NCI-H128 (cell line): Measurements from ENCODE around the gene FOXP4.

Source experiments
- DNase-seq: peaks from one replicate; lab custom pipeline; 2025; ENCODE audit not compliant: unreplicated experiment; lab: John Stamatoyannopoulos, UW

The FOXP4 gene

DNA sequence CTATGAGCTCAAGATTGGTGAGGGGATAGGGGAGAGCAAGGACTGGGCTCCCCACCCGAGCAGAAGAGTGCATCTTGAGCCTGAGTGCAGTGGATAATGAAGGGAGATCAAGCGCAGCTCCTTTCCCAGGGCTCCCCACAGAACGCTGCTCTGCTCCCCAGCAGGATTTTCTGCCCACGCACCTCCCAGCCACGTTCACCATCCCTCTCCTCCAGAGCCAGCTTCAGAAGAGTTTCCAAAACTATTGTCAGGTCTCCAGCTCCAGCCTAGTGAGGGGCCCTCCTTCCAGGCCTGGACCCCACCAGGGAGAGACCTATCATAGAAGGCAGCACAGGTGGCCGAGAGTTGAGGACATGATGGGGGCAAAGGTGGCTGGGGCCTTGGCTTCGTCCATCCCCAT, 34.5 kb downstream of the FOXP4 start:
- no peak for DNase-seq

DNA sequence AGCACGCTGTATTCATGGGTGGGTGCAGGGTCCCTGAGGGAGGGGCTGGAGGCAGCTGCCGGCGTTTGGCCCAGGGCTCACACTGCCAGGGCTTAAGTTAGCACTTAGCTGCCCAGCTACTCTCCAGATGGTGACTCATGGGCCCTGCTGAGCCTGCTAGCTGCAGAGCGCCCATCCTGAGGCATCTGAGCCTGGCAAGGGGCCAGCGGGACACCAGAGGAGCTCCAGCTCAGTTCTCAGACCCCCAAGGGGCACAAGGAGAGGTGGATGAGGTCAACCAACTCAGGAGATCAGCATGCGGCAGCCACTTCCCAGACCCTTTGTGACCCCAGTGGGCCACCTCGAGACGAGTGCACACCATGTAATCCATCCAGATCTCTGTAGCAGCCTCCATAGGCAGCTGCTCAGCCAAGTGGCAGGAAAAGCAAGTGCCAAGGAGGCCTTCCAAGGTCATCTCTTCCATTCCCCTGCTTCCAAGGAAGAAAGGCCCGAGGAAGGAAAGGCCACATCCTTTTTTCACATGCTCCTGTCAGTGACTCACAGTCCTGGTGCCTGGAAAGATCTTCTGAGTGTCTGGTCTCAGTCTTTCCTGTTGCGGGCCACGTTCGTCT, 35.3 kb downstream of the FOXP4 start:
- no peak for DNase-seq

DNA sequence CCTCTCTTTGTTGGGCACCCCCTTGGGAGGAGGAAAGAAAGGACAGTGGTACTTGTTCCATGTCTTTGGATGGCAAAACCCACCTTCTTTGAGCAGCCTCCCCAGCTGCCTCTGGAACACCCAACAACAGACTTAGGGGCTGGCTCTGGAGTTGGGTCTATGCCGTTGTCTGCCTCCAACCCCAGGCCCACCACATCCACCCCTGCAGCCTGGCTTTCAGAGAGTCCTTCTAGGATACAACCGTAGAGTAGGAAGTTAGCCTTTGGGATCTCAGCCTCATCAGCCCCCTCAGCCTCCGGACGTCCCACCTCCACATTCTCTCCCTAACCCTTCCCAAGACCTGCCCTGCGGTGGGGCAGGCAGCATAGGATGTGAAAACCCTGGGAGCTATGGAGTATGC, 36.4 kb downstream of the FOXP4 start:
- DNase-seq = no peak

DNA sequence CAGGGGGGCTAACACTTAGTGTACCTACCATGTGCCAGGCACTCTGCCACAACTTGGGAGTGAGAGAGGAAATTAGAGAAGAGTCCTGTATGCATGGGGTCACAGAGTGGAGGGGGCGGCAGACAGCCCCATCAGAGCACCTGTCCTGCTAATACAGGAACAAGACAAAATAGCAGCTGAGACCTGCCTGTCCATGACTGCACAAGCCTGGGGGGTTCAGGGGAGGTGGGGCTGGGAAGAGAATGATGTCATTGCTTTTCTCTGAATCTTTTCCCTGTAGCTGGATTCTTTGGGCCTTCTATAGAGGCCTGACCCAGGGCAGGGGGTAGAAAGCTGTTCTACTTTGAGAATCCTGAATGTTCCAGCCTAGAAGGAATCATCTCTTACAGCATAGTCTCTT, 37.4 kb downstream of the FOXP4 start:
- DNase-seq = no peak

DNA sequence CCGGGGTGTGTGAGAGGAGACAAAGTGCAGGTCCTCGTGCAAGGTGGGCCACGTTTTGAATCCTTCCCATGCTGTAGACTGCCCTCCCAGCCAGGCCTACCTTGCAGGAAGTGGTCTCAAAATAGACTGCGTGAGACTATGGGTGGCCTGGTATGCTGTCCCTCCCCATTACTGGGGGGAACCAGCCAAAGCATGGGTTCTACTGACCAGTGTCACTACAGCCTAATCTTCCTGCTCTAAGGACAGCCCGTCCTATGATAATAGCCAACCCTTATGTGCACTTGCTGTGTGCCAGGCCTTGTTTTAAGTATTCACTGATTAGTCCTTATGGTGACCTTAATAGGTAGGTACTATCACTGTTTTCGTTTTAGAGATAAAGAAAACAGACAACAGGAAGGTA, 38.0 kb downstream of the FOXP4 start:
- no peak for DNase-seq

DNA sequence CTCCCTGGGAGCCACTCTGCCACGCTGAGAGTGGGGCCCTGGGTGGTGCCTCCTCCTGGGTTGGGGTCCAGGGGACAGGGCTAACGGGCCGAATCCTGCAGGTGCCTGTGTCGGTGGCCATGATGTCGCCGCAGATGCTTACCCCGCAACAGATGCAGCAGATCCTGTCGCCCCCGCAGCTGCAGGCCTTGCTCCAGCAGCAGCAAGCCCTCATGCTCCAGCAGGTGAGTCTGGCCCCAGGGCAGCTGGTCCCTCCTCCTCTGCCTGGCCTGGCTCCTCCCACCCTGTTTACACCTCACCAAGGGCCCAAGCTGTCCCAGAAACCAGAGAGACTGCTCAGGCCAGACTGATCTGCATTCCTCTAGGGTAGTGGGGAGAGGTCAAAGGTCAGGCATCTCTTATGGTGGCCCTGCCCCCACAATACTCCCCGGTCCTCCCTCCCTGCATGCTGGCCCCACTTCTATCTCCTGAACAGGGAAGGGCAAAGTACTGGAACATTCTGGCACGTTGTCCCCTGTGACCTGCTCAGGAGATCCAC, 38.6 kb downstream of the FOXP4 start:
- DNase-seq = no peak

DNA sequence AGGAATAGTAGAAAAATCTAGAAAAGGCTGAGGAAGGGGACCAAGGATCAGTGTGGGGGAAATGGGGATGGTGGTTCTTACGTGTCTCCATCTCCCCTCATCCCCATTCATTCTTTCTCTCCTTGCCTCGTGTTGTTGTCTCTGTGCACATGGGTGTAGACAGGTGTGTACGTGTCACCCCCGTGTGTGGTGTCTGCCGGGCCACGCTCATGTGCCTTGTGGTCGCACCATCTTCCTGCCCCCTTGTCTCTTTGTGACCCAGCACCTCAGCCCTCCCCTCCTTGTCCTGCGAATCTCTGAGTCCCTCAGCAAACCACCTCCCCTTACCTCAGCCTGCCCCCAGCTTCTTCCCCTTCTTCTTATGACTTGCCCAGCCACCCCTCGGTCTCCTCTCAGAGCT, 39.4 kb downstream of the FOXP4 start:
- no peak for DNase-seq

DNA sequence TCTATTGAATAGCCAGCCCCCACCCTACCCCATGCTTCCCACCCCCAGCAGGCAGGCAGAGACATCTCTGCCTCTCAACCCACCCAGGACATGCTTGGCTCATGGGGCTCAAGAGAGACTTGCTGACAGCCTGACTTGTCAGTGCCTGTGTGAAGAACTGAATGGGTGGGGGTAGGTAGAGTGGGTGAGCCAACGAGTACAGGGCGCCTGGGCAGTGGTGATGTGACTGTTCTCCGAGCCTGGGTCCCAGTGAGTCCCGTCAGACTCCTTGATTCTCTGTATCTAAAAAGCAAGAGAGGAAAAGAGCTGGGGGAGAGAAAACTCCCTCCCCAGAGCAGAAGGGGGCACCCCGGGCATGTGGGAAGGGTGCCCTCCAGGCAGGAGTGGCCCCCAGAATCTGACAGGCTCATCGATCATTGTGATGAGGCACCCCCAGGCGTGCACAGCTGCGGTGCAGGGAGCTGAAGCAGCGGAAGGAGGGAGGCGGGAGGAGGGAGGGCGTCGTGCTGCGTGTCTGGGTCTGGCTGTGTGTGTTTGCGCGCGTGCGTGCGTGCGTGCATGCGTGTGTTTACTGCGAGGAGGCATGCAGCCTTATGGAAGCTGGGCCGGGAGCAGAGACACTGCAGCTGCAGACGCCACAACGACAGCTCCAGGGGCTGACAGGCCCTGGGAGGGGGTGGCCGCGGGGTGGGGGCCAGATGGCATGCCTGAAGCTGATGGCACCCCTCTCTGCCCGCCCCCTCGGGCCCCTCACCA, 40.2 kb downstream of the FOXP4 start:
- no peak for DNase-seq

DNA sequence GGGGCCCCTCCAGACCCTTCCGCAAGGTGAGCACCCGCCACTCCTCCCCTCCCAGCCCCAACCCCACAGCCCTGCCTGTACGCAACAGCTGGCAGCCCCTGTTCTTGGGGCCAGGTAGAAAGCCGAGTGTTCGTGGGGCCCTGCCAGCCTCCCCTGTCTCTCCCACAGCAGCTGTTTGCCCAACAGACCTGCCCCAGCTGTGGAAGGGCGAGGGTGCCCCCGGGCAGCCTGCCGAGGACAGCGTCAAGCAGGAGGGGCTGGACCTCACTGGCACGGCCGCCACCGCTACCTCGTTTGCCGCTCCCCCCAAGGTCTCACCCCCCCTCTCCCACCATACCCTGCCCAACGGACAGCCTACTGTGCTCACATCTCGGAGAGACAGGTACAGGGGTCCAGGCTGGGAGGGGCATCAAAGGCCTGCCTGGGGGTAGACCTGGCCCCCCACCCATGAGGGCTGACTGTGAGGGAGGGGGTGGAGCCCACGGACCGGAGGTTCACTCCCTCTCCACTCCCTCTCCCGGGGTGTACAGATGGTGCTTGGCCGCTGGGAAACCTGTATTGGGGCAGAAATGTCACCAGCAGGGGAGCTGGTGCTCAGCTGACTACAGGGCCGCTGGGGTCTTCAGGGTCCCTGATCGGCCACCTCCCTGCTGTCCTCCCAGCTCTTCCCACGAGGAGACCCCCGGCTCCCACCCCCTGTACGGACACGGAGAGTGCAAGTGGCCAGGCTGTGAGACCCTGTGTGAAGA, 41.1 kb downstream of the FOXP4 start:
- no peak for DNase-seq

DNA sequence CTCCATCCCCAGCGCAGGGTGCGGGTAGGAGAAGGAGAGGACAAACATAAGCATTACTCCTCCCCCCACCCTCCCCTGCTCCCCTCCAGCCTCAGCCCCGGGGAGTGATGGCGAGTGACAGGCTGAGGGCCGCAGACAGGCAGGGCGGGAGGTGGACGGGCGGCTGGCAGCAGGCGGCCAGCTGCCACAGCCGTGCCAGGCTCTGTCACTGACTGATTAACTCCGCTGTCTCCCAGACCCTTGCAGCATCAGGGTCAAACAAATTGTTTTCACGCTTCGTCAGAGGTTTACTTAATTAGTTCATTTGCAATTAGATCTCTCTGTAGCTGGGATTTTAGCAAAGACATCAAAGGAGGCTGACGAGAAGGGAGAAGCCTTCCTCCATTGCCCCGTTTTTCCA, 41.9 kb downstream of the FOXP4 start:
- DNase-seq = no peak

DNA sequence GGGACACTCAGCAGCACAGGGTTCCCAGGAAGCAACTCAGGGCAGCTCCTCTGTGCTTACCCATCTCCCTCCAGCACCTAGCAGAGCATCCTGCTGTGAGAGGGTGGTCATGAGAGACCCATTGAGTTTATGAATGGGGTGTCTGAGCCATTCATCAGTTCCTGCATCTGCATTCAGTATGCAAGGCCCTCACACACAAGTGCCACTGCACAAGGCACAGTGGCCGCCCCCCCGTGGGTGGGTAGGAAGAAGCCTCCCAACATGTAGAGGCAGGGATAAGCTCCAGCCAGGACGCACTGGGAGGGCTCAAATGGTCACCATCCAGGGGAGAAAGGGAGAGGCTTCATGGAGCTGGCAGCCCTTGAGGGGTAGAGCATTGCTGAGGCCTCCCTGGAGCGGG, 43.0 kb downstream of the FOXP4 start:
- no peak for DNase-seq

DNA sequence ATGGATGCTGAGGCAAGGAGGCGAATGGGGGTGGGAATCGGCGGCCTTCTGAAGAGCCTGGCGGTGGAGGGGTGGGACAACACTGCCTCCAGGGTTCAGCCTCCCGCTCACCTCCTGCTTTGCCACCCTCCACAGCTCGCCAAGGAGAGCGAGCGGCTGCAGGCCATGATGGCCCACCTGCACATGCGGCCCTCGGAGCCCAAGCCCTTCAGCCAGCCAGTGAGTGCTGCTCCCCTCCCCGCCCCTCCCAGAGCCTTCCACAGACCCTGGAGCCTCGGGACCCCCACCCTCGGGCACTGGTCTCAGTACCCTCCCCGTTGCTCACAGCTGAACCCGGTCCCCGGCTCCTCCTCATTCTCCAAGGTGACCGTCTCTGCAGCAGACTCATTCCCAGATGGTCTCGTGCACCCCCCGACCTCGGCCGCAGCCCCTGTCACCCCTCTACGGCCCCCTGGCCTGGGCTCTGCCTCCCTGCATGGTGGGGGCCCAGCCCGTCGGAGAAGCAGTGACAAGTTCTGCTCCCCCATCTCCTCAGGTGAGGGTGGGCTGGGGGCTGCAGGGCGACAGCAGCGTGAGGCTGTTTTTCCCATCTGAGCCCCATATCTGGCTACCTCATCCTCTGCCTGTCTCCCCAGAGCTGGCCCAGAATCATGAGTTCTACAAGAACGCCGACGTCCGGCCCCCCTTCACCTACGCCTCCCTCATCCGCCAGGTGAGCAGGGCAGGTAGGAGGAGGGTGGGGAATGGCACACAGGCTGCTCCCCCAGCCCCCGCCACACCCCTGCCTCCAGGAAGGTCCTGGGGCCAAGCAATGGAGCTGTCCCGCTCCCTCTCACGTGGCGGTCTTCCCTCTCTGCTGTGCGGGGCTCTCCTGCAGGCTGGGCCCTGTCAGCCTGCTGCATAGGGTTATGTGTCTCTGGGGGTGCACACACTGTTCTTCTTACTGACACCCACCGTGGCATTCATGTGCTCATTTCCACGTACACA, 43.7 kb downstream of the FOXP4 start:
- DNase-seq = no peak

DNA sequence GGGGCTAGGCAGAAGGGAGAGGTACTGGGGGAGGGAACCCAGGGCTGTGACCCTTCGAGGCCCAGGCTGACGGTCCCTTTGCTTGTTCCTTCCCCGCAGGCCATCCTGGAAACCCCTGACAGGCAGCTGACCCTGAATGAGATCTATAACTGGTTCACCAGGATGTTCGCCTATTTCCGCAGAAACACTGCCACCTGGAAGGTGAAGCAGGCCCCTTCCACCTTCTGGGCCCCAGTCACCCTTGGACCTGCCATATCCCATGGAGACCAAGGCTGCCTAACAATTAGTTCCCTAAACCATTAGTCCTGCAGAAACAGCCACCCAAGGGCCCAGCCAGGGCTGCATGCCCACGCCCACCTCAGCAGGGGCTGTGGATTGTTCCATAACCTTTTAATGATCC, 44.9 kb downstream of the FOXP4 start:
- no peak for DNase-seq

DNA sequence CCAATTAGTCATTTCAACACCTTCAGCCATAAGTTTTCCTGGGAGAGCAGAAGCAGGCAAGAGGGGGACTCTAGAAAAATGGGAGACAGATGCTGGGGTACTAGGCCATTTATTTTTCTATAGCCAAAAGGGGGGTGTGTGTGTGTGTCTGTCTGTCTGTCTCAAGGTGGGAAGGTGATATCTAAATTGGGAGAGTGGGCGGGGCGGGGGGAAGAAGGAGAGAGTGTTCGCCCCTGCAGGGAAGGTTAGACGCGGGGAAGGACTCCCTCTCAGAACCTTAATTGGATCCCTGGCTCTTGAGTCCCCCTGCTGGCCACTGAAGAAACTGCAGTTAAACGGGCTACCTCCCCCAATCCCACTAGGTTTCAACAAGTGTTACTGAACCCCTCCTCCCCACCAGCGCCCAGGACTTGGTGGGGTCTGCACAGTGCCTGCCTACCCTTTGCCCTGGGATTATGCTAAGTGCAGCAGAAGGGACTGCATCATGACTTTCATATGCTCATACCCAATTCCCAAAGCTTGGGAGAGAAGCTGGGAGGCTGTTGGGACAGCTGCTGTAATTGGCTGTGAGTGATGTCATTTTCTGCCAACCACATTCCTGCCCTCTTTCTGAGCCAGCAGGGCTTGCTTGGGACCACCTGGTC, 45.8 kb downstream of the FOXP4 start:
- peak; percentile 14 for DNase-seq

DNA sequence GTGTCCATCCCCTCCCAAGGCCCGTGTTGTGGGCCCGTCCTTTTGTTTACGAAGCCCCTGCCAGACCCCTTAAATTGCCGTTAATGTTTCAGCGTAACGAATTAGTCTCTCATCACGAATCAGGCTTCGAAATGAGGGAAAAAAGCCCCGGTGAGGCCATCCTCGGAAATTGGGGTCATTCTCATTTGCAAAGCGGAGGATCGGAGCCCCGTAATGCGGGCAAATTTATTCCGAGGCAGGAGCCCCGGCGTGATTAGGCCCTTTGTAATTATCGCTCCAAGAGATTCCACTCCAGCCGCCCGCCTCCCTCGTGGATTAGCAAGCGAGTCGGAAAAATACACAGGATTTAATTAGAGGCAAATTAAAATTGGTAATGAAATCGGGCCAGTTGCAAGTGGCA, 47.2 kb downstream of the FOXP4 start:
- no peak for DNase-seq

DNA sequence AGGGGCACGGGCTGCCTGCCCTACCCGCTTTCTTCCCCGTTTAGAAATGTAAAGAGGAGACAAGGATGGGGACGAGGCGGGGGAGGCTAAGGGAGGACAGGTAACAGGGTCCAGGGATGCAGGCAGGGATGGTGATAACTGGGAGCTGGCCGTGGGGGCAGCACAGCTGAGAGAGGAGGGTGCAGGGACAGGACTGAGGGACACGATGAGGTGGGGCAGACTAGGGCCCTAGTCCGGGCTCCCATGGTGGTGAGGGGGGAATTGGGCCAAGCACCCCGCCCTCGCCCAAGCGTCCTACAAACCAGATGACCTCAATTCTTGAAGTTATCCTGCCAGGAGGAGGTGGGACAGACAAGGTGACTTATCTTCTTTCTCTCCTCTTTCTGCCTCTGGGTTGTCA, 47.7 kb downstream of the FOXP4 start:
- no peak for DNase-seq

DNA sequence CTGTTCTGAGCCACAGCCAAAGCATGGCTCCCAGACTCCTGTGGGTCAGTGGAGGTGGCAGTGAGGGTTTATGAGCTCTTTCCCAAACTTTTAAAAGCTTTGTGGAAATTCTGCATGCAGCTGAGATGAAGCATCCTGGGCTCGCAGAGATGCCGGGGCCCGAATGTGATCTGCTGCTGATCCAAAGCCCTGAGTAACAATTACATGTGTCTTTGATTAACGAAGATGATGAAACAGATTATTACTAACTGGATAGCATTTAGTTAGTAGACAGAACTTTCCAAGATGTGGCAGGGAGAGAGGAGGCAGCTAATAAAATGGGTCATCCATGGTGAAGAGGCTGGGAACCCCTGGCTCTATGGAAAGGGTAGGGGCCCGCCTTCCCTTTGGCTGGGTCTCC, 48.1 kb downstream of the FOXP4 start:
- DNase-seq = no peak

DNA sequence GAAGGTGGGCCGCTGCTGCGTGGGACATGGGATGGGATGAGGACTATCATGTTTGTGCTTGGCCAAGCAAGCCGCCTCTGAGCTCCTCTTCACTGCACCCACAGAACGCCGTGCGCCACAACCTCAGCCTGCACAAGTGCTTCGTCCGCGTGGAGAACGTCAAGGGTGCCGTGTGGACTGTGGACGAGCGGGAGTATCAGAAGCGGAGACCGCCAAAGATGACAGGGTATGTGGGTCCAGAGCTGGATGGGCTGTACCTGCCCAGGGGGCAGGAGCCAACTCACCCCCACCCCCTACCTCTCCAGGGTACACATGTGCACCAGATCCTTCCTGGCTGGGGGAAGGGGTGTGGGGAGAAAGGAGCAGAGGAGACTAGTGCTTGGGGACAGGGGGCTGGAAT, 48.6 kb downstream of the FOXP4 start:
- DNase-seq = no peak

DNA sequence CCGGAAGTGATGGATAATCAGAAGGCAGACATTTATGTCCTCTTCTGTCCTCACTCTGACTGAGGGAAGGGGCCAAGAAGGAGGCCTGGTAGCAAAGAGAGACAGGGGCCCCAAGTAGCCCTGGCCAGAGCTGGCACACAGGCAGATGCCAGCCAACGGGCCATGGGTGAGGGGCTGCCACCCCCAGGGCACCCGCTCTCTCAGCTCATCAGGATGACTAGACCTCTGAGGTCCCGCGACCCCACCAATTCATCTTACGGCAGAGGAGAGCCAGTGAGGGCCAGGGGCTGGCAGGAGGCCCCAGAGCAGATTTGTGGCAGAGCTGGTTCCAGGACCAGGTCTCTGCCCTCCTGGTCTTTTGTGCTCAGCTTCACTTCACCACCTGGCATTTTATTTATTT, 49.0 kb downstream of the FOXP4 start:
- no peak for DNase-seq

DNA sequence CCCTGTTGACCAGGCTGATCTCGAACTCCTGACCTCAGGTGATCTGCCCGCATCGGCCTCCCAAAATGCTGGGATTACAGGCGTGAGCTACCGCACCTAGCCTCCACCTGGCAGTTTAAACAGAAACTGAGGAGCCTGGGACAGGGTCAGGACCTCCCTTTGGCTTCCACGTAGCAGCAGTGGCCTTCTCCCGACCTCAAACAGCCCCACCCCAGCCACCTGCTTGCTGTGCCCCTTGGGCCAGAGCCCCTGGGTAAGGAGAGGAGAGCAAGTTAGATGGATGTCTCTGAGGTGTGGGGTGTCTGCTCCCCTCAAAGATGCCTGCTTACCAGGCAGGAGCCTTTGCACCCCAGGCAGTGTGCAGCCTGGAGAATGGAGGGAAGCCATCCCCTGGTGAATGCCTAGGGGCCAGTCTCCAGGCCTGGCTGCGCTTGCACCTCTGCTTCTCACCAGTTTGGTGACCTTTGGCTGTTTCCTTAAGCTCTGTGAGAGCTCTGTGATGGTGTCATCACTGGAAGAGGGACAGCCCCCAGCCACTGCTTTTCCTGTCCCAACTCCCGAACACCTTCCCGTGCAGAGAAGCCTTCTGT, 50.0 kb downstream of the FOXP4 start:
- no peak for DNase-seq
